Measurements from ENCODE around the gene TBC1D12.

TBC1D12 gene

GRCh38 chr10:94407668-94408067 is 5.3 kb downstream of the TBC1D12 start:
- no peak for DNase-seq (ENCODE audit: low spot score)

DNA sequence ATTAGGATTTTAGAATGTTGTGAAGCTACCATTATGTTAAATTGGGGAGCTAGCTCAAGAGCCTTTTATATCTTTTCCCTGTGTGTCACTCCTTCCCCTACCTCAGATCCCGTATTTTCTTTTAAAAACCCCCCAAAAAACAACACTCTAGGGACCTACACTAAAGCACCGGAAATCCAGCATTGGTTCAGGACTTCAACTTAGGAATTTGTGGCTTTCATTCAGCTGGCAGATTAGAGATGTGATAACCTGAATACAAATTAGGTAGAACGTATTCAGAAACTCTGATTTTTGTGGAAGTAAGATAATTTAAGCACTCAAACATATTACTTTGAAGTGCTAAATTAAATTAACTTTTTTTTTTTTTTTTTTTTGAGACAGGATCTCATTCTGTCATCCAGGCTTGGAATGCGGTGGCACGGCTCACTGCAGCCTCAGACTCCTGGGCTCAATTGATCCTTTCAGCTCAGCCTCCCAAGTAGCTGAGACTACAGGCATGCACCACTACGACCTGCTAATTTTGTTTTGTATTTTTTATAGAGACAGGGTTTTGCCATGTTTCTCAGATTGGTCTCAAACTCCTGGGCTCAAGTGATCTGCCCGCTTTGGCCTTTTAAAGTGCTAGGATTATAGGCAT is 6.8 kb downstream of the TBC1D12 start:
- DNase-seq (ENCODE audit: low spot score), result no peak

DNA sequence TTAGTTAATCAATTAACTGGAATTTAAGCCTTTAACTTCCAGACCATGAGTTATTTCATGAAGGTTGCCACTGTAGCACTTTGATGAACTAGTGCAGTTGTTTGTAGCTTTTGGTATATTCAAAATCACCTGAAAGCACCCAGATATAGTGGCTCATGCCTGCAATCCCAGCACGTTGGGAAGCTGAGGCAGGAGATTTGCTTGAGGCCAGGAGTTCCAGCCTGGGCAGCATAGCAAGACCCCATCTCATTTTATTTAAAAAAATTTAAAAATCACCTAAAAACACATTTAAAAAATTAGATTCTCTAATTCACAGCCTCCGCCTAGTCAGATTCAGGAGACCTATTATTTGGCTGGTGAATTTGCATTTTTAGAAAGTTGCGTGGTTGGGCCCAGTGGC is 9.0 kb downstream of the TBC1D12 start:
- no peak for DNase-seq (ENCODE audit: low spot score)

DNA sequence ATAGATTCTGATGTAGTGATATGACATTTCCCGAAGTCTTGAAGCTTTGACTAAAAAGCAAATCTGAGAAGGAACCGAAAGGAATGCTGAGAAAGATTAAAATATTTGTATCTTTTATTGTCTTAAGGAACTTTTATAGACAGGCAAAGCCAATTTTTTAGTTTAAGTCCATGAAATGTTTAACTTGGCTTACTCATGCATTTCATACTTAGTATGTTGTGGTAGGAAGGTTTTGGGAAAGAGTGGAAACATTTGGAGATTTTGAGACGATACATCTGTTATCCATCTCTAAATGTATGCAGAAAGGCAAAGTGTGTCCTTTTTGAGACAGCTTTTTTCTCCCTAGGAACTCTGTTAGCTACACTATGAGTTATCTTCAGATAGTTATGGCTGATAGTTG is 10.1 kb downstream of the TBC1D12 start:
- peak; percentile 4 for DNase-seq (ENCODE audit: low spot score)

DNA sequence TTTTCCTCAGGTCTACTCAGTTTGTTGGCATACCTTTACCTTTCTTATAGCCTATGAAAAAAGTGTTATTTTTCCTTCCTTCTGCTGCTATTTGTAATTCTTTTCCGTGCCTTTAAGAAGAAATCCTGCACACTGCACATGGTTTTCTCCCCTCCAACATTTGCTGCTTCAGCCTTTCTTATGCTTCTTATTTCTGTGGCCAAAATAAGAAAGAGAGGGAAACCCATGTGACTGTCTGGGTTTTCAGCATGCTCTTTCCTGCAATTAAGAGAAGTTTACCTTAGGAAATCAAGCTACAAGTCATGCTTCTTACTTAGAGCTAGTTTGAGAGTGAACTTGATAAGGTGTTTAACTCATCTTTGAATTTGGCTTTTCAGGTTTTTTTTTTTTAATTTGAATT is 11.0 kb downstream of the TBC1D12 start:
- no peak for DNase-seq (ENCODE audit: low spot score)

DNA sequence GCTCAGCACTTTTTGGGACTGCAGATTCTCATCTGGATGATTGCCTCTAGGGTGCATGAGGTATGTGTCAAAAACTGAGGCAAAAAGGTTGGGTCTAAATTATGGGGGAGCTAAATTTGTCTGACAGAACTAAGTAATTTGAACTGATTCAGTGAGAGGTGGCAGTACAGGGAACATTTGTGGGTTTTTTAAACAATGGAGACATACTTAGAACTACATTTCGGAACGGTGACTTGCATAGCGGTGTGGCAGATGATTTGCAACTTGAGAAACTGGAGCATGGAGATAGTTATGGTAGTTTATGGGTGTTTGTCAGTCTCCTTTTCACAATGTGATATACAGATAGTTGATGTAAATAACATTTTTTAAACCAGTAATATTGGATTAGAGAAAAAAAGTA is 14.6 kb downstream of the TBC1D12 start:
- no peak for DNase-seq (ENCODE audit: low spot score)

GRCh38 chr10:94417321-94417720 is 15.0 kb downstream of the TBC1D12 start:
- DNase-seq (ENCODE audit: low spot score), result no peak

- DNase-seq (ENCODE audit: low spot score), result no peak
These were observed 18.2 kb downstream of the TBC1D12 start for GRCh38 chr10:94420516-94420915.

- DNase-seq (ENCODE audit: low spot score), result no peak
These were observed 18.7 kb downstream of the TBC1D12 start for GRCh38 chr10:94420998-94421528.

DNA sequence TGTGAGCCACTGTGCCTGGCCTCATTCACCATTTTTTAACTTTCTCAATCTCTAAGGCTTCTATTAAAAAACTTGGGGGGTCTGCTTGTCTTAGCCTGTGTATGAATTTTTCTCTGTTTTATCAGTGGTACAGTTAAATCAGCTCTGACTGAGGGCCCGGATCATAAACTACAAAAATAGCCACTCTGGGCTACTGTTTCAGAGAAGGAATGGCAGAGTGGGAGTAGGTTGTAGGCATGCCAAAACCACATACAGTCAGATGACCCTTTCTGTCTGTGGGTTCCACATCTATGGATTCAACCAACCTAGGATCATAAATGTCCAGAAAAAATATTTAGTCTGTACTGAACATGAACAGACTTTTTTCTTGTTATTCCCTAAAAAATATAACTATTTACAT is 21.3 kb downstream of the TBC1D12 start:
- DNase-seq (ENCODE audit: low spot score), result peak; percentile 24

- DNase-seq (ENCODE audit: low spot score), result no peak
These were observed 22.5 kb downstream of the TBC1D12 start for GRCh38 chr10:94424714-94425337.

- no peak for DNase-seq (ENCODE audit: low spot score)
These were observed 23.6 kb downstream of the TBC1D12 start for GRCh38 chr10:94425942-94426341.

- DNase-seq (ENCODE audit: low spot score), result no peak
These were observed 24.8 kb downstream of the TBC1D12 start for GRCh38 chr10:94427166-94427565.

- peak; percentile 67 for DNase-seq (ENCODE audit: low spot score)
These were observed 26.7 kb downstream of the TBC1D12 start for GRCh38 chr10:94428766-94429707.

- no peak for DNase-seq (ENCODE audit: low spot score)
These were observed 28.4 kb downstream of the TBC1D12 start for GRCh38 chr10:94430701-94431100.

- no peak for DNase-seq (ENCODE audit: low spot score)
These were observed 30.1 kb downstream of the TBC1D12 start for GRCh38 chr10:94432443-94432842.

GRCh38 chr10:94439275-94439861 is 37.0 kb downstream of the TBC1D12 start:
- peak; percentile 25 for DNase-seq (ENCODE audit: low spot score)

GRCh38 chr10:94440096-94440495 is 37.8 kb downstream of the TBC1D12 start:
- no peak for DNase-seq (ENCODE audit: low spot score)

- no peak for DNase-seq (ENCODE audit: low spot score)
These were observed 40.7 kb downstream of the TBC1D12 start for GRCh38 chr10:94443047-94443446.

- DNase-seq (ENCODE audit: low spot score), result no peak
These were observed 41.2 kb downstream of the TBC1D12 start for GRCh38 chr10:94443549-94443948.

GRCh38 chr10:94450782-94451181 is 48.4 kb downstream of the TBC1D12 start:
- DNase-seq (ENCODE audit: low spot score), result no peak

DNA sequence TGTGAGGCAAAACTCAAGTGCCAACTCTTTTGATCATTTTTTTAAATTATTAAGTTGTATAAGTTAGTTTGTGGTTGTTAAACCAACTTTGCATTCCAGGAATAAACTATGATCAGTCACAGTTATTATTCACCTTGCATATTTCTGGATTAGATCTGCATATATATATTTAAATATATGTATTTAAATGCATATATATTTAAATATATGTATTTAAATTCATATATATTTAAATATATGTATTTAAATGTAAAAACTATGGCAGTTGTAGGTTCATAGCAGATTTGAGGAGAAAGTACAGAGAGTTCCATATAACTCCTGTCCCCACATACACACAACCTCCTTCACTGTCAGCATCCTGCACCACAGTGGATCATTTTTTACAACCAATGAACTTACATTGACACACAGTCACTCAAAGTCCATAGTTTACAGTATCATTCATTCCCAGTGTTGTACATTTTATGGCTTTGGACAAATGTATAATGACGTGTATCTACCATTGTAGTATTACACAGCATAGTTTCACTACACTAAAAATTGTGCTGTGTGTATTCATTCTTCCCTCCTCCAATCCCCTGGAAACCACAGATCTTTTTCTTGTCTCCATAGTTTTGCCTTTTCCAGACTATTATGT is 49.7 kb downstream of the TBC1D12 start:
- DNase-seq (ENCODE audit: low spot score), result no peak

Data from AG08395 (cell line).